Osteoblast (primary cell): ENCODE results near the gene ING1. TPM values are rescaled to one million over a fixed set of nuclear protein-coding genes. Genes with fewer than 3 reads are reported as not detected.

ENCODE experiments used
- DNase-seq: peaks from one replicate; pipeline ENCODE4 v3.0.0; 2011; ENCODE audit warnings: low spot score, mixed read lengths; ENCODE audit not compliant: insufficient read length; ENCODE audit errors: missing footprints
- H2AFZ ChIP-seq: 2 replicates; pipeline ENCODE4 v1.6.0; 2011; ENCODE audit warnings: mild to moderate bottlenecking, low read length
- H3K27ac ChIP-seq: 2 replicates; pipeline ENCODE4 v1.5.1; 2011; ENCODE audit warnings: mild to moderate bottlenecking, low read depth, low read length, moderate library complexity
- H3K27me3 ChIP-seq: 2 replicates; pipeline ENCODE4 v1.6.0; 2012; ENCODE audit warnings: mild to moderate bottlenecking, control low read depth, inconsistent platforms, low read length, moderate library complexity; ENCODE audit not compliant: insufficient read depth
- H3K36me3 ChIP-seq: 2 replicates; pipeline ENCODE4 v1.5.1; 2011; ENCODE audit warnings: mild to moderate bottlenecking, low read length, control low read depth, moderate library complexity; ENCODE audit not compliant: insufficient read depth
- H3K4me1 ChIP-seq: 2 replicates; pipeline ENCODE4 v1.5.1; 2011; ENCODE audit warnings: mild to moderate bottlenecking, low read length, control low read depth, moderate library complexity; ENCODE audit not compliant: insufficient read depth
- H3K4me2 ChIP-seq: 2 replicates; pipeline ENCODE4 v1.6.0; 2011; ENCODE audit warnings: mild to moderate bottlenecking, low read length; ENCODE audit not compliant: insufficient read depth
- H3K4me3 ChIP-seq: fragments of 200-600 bp; sonication (generic); 3 replicates; pipeline ENCODE4 v1.5.1; 2012; ENCODE audit warnings: mild to moderate bottlenecking, low read length, inconsistent platforms; ENCODE audit not compliant: insufficient read depth
- H3K79me2 ChIP-seq: 2 replicates; pipeline ENCODE4 v1.6.0; 2012; ENCODE audit warnings: mild to moderate bottlenecking, low read length, control low read depth, inconsistent platforms; ENCODE audit not compliant: insufficient read depth
- H3K9me3 ChIP-seq: 2 replicates; pipeline ENCODE4 v1.5.1; 2011; ENCODE audit warnings: low read depth, low read length, control low read depth
- H4K20me1 ChIP-seq: 2 replicates; pipeline ENCODE4 v1.6.0; 2012; ENCODE audit warnings: mild to moderate bottlenecking, low read length, control low read depth; ENCODE audit not compliant: insufficient read depth
- total RNA-seq: library from RNA; depleted of rRNA; stranded (reverse); fragments of >200 nt; gene quantifications from 2 replicates; pipeline ENCODE4 v1.2.3, GENCODE V29; 2012
- TF ChIP-seq, protein P1 (sequence below): IDR thresholded peaks from 2 replicates; pipeline ENCODE4 v1.5.1; 2011; ENCODE audit warnings: mild to moderate bottlenecking, low read depth, low read length, moderate library complexity; ENCODE audit errors: extremely low read depth

ING1 gene
- total RNA-seq, 1 donor = 10.5 TPM

- TF ChIP-seq, protein P1, sequence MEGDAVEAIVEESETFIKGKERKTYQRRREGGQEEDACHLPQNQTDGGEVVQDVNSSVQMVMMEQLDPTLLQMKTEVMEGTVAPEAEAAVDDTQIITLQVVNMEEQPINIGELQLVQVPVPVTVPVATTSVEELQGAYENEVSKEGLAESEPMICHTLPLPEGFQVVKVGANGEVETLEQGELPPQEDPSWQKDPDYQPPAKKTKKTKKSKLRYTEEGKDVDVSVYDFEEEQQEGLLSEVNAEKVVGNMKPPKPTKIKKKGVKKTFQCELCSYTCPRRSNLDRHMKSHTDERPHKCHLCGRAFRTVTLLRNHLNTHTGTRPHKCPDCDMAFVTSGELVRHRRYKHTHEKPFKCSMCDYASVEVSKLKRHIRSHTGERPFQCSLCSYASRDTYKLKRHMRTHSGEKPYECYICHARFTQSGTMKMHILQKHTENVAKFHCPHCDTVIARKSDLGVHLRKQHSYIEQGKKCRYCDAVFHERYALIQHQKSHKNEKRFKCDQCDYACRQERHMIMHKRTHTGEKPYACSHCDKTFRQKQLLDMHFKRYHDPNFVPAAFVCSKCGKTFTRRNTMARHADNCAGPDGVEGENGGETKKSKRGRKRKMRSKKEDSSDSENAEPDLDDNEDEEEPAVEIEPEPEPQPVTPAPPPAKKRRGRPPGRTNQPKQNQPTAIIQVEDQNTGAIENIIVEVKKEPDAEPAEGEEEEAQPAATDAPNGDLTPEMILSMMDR = no peak
- Histone ChIP-seq H3K79me2 (no peaks in the 10 kb centered on the region), H3K36me3 (no peaks in the 10 kb centered on the region), H3K4me1 (no peaks in the 10 kb centered on the region), H2AFZ (no peak overlapping the region), H3K27me3 (peaks cover 25% of the 10 kb centered on the region), H3K27ac (no peak overlapping the region), H4K20me1 (no peaks in the 10 kb centered on the region), H3K4me3 (no peak overlapping the region), H3K4me2 (no peak overlapping the region), H3K9me3 (no peaks in the 10 kb centered on the region)
- DNase-seq = no peak
These were observed 57.7 kb downstream of the ING1 start for GRCh38 chr13:110771194-110771593.

- Histone ChIP-seq H2AFZ (no peak overlapping the region), H3K4me2 (no peak overlapping the region)
- peak; percentile 62 for DNase-seq
These were observed 58.8 kb downstream of the ING1 start for GRCh38 chr13:110772091-110772984.

More at GRCh38 chr13:110772091-110772984, 58.8 kb downstream of the ING1 start:
- Histone ChIP-seq H4K20me1 (no peaks in the 10 kb centered on the region), H3K9me3 (no peaks in the 10 kb centered on the region), H3K4me1 (no peaks in the 10 kb centered on the region), H3K27ac (no peak overlapping the region), H3K36me3 (no peaks in the 10 kb centered on the region), H3K79me2 (no peaks in the 10 kb centered on the region), H3K4me3 (no peak overlapping the region), H3K27me3 (peaks cover 27% of the 10 kb centered on the region)
- TF ChIP-seq, protein P1 = no peak

Other genes with a start within 250 kb of the ING1 start
- 3.6 and 3.8 TPM in 2 replicates for gene RAB20, start 152.0 kb upstream of the ING1 start, total RNA-seq
- gene NAXD, start 98.2 kb upstream of the ING1 start, total RNA-seq = 13.8 and 15.9 TPM in 2 replicates
- gene CARS2, start 7.6 kb upstream of the ING1 start, total RNA-seq = 154 and 161 TPM in 2 replicates
- 128 and 156 TPM in 2 replicates for gene ANKRD10, start 201.4 kb downstream of the ING1 start, total RNA-seq